Mesenchymal stem cell (in vitro differentiated cells and primary cell): Measurements from ENCODE around the gene LMO2.

Experiments used
- DNase-seq: peaks from one replicate; pipeline ENCODE4 v3.0.0-alpha.2; 2013
- H2AFZ ChIP-seq: one replicate; pipeline ENCODE4 v1.6.1; 2013; ENCODE audit warnings: low read depth, mild to moderate bottlenecking, control low read depth, inconsistent platforms, low read length, moderate library complexity
- H2AK5ac ChIP-seq: 2 replicates; pipeline ENCODE4 v1.6.1; 2013; ENCODE audit warnings: low read length, moderate library complexity, mild to moderate bottlenecking, inconsistent platforms; ENCODE audit not compliant: severe bottlenecking
- H2BK120ac ChIP-seq: one replicate; pipeline ENCODE4 v1.6.1; 2013; ENCODE audit warnings: low read depth, mild to moderate bottlenecking, inconsistent platforms, low read length, moderate library complexity
- H2BK12ac ChIP-seq, 2 experiments: one replicate each; pipeline ENCODE4 v1.6.1; 2013; ENCODE audit warnings: inconsistent platforms in 2 of 2, low read length in 2 of 2, mild to moderate bottlenecking in 2 of 2, moderate library complexity in 2 of 2, control low read depth in 1 of 2
- H2BK15ac ChIP-seq: one replicate; pipeline ENCODE4 v1.6.1; 2013; ENCODE audit warnings: mild to moderate bottlenecking, low read depth, inconsistent platforms; ENCODE audit not compliant: poor library complexity, severe bottlenecking
- H2BK5ac ChIP-seq: 2 replicates; pipeline ENCODE4 v1.6.1; 2013; ENCODE audit warnings: low read depth, mild to moderate bottlenecking, low read length, control low read depth, inconsistent platforms; ENCODE audit not compliant: poor library complexity, severe bottlenecking
- H3K14ac ChIP-seq, 2 experiments: one replicate each; pipeline ENCODE4 v1.6.1; 2013; ENCODE audit warnings: inconsistent platforms in 2 of 2, low read length in 2 of 2, control low read depth in 1 of 2, mild to moderate bottlenecking in 1 of 2, moderate library complexity in 1 of 2
- H3K18ac ChIP-seq, 2 experiments: one replicate each; pipeline ENCODE4 v1.6.1; 2013; ENCODE audit warnings: inconsistent platforms in 2 of 2, low read length in 2 of 2, control low read depth in 1 of 2, low read depth in 1 of 2, mild to moderate bottlenecking in 1 of 2
- H3K23ac ChIP-seq, 2 experiments: one replicate each; pipeline ENCODE4 v1.6.1; 2013; ENCODE audit warnings: inconsistent platforms in 2 of 2, low read length in 2 of 2, mild to moderate bottlenecking in 2 of 2, moderate library complexity in 2 of 2, control low read depth in 1 of 2
- H3K27ac ChIP-seq: 2 replicates; pipeline ENCODE4 v1.5.1; 2013; ENCODE audit warnings: mild to moderate bottlenecking, moderate library complexity, low read length, control low read depth, inconsistent platforms; ENCODE audit not compliant: poor library complexity, severe bottlenecking
- H3K27me3 ChIP-seq, 2 experiments: 2 replicates each; pipeline versions ENCODE4 v1.6.1 to v1.7.0; 2013; ENCODE audit warnings: low read length in 2 of 2, mild to moderate bottlenecking in 2 of 2, moderate library complexity in 2 of 2, control low read depth in 1 of 2, inconsistent platforms in 1 of 2; ENCODE audit not compliant: control insufficient read depth in 1 of 2, insufficient read depth in 1 of 2
- H3K36me3 ChIP-seq, 2 experiments: 2 replicates each; pipeline versions ENCODE4 v1.6.1 to v1.7.0; 2013; ENCODE audit warnings: low read length in 2 of 2, control low read depth in 1 of 2, inconsistent platforms in 1 of 2, low read depth in 1 of 2, mild to moderate bottlenecking in 1 of 2; ENCODE audit not compliant: insufficient read depth in 2 of 2, control insufficient read depth in 1 of 2
- H3K4ac ChIP-seq, 2 experiments: one replicate each; pipeline ENCODE4 v1.6.1; 2013; ENCODE audit warnings: inconsistent platforms in 2 of 2, low read length in 2 of 2, mild to moderate bottlenecking in 2 of 2, moderate library complexity in 2 of 2, control low read depth in 1 of 2, low read depth in 1 of 2
- H3K4me1 ChIP-seq: 2 replicates; pipeline ENCODE4 v1.6.1; 2013; ENCODE audit warnings: low read depth, low read length, control low read depth; ENCODE audit not compliant: control insufficient read depth, insufficient read depth
- H3K4me2 ChIP-seq: 2 replicates; pipeline ENCODE4 v1.6.1; 2013; ENCODE audit warnings: low read length, mild to moderate bottlenecking, inconsistent platforms; ENCODE audit not compliant: poor library complexity, severe bottlenecking
- H3K4me3 ChIP-seq, 2 experiments: 2 replicates each; pipeline versions ENCODE4 v1.5.1 to v1.7.0; 2013; ENCODE audit warnings: low read length in 2 of 2, mild to moderate bottlenecking in 2 of 2, control low read depth in 1 of 2, low read depth in 1 of 2; ENCODE audit not compliant: insufficient read depth in 1 of 2
- H3K79me1 ChIP-seq: replicated peaks from 2 replicates; pipeline ENCODE4 v1.6.1; 2013; ENCODE audit warnings: mild to moderate bottlenecking, control low read depth, low read length, inconsistent platforms; ENCODE audit not compliant: poor library complexity, severe bottlenecking
- H3K9ac ChIP-seq: 2 replicates; pipeline ENCODE4 v1.7.0; 2013; ENCODE audit warnings: mild to moderate bottlenecking, low read length, moderate library complexity
- H3K9me3 ChIP-seq: 2 replicates; pipeline ENCODE4 v1.7.0; 2013; ENCODE audit warnings: mild to moderate bottlenecking, low read length; ENCODE audit not compliant: control insufficient read depth
- H4K8ac ChIP-seq: one replicate; pipeline ENCODE4 v1.6.1; 2013; ENCODE audit warnings: inconsistent platforms, mild to moderate bottlenecking, low read length, moderate library complexity
- H4K91ac ChIP-seq: one replicate; pipeline ENCODE4 v1.6.1; 2013; ENCODE audit warnings: mild to moderate bottlenecking, low read length, inconsistent platforms
- WGBS: methylation state at CpG from one replicate; pipeline ENCODE4 v1.1.7; 2013; ENCODE audit warnings: mixed read lengths; 5-methylcytosine and 5-hydroxymethylcytosine counted together

The LMO2 gene

GRCh38 chr11:33829430-33830141 is 62.3 kb downstream of the LMO2 start:
- no peak overlapping the region for H3K4ac ChIP-seq
- no peak overlapping the region for H2BK5ac ChIP-seq
- H3K23ac ChIP-seq, result no peak overlapping the region
- no peak overlapping the region for H3K27ac ChIP-seq
- H3K4me2 ChIP-seq, result peak overlapping the region; percentile 93
- no peak overlapping the region for H2AK5ac ChIP-seq
- no peaks in the 10 kb centered on the region for H3K36me3 ChIP-seq
- H2BK12ac ChIP-seq, result no peak overlapping the region
- H3K79me1 ChIP-seq, result no peaks in the 10 kb centered on the region
- no peaks in the 10 kb centered on the region for H3K9me3 ChIP-seq
- H3K14ac ChIP-seq, result no peak overlapping the region
- H2AFZ ChIP-seq, result peak overlapping the region; percentile 74
- no peak overlapping the region for H3K18ac ChIP-seq
- H3K27me3 ChIP-seq, result peaks cover 44 to 45% of the 10 kb centered on the region in 2 experiments
- no peak overlapping the region for H4K91ac ChIP-seq
- no peak overlapping the region for H2BK15ac ChIP-seq
- H4K8ac ChIP-seq, result no peak overlapping the region
- H3K4me1 ChIP-seq, result peaks cover 8% of the 10 kb centered on the region
- DNase-seq, result peak; percentile 77
- 11% methylated on average over 9 of the region's 10 CpGs for WGBS
- H3K4me3 ChIP-seq, result peak overlapping the region in 1 of 2 experiments; percentile 76
- H3K9ac ChIP-seq, result peak overlapping the region; percentile 64
- H2BK120ac ChIP-seq, result no peak overlapping the region

DNA sequence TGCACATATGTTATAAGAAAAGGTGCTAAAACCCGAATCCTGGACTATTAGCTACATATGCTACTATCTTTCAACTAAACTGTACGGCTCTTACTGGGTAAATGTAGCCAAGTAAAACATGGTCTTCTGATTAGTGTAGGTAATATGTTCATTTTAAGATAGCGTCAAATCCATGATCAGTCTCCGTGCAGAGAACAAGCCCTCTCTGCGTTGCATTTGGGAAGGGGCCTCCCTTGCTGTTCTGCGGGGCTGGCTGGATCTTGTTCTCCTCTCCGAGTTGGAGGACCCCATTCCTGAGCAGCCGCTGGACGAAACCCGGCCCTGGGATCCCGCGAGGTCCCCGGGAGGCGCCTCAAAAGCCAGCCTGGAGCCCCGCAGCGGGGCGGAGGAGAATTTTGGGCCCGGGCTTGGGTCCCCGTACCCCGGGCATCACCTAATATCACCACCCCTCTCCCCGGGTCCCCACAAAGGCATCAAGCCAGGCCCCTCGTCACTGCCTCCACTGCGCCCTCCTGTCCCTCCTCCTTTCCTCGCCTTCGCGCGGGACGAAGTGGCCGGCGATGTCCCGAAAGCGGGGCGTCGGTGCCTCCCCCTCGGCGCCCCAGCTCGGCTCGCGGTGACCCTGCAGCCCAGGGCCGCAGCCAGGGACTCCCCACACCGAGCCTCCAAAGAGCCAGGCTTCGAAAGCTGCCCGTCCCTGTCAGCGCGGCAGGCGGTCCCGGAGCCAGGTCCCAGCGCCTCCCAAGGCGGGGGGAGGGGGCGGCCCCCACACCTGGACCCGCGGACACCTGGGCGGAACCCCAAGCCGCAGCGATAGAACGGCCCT is 63.1 kb downstream of the LMO2 start:
- H3K14ac ChIP-seq, result peak overlapping the region in 1 of 2 experiments; percentile 80
- no peak overlapping the region for H3K4ac ChIP-seq
- H2BK12ac ChIP-seq, result no peak overlapping the region
- H3K4me3 ChIP-seq, result peak overlapping the region; percentile 38 to 76
- peaks cover 8% of the 10 kb centered on the region for H3K4me1 ChIP-seq
- H3K23ac ChIP-seq, result peak overlapping the region in 1 of 2 experiments; percentile 87
- H2AK5ac ChIP-seq, result no peak overlapping the region
- DNase-seq, result no peak
- no peaks in the 10 kb centered on the region for H3K79me1 ChIP-seq
- no peak overlapping the region for H2BK15ac ChIP-seq
- peak overlapping the region; percentile 64 for H3K9ac ChIP-seq
- no peak overlapping the region for H2BK5ac ChIP-seq
- H3K4me2 ChIP-seq, result peak overlapping the region; percentile 93
- no peak overlapping the region for H3K27ac ChIP-seq
- no peak overlapping the region for H4K91ac ChIP-seq
- H3K27me3 ChIP-seq, result peaks cover 41 to 48% of the 10 kb centered on the region in 2 experiments
- H3K18ac ChIP-seq, result no peak overlapping the region
- 9% methylated on average over 51 of the region's 56 CpGs for WGBS
- no peaks in the 10 kb centered on the region for H3K36me3 ChIP-seq
- H3K9me3 ChIP-seq, result no peaks in the 10 kb centered on the region
- H2BK120ac ChIP-seq, result no peak overlapping the region
- H4K8ac ChIP-seq, result no peak overlapping the region
- peak overlapping the region; percentile 74 for H2AFZ ChIP-seq

DNA sequence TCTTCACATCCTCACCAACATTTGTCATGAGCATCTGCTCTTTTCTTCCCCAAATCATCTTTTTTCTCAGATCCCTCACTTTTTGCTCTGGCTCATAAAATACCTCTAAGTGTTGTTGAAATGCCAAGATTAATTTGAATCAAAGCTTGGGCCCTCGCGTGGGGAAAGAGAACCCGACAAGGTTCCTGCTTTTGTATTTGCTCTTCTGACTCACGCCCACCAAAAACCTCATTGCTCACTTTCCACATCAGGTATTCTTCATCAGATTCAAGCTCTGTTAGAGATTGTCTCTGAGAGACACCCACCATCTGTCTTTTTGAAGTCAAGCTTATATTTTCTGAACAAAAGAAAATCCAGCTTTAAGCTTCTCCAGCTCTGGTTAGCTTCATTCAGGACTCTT is 64.7 kb downstream of the LMO2 start:
- WGBS, result 73% methylated on average over 4 of the region's 4 CpGs
- H4K91ac ChIP-seq, result no peak overlapping the region

DNA sequence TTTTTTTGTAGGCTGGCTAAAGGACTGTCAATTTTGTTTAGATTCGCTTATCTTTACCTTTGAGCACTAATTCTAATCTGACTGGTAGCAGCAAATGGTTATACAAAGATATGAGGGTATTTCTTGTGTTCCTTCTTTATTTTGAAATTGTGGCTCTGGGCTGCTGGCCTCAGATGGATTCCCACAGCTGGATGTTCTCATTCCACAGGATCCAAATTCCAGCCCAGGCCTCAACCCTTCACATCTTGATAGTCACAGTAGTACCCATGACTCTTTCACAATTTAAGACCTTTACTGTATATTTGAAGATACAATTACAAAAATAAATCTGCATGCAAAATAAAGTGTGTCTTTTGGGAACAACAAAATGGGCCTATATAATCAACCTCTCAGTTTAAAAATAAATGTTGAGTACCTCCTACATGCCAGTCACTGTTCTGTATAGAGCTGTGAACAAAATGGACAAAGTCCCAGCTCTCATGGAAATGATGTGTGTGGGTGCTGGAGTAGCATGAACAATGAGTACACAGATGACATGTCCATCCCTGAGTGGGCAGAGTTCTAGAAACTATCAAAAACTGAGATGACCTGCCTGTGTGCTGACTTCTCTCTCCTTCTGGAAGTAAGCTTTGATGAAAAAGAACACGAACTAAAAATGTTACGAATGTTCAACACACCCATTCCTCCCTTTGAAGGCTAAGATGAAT is 65.9 kb downstream of the LMO2 start:
- no peak overlapping the region for H3K18ac ChIP-seq
- no peaks in the 10 kb centered on the region for H3K79me1 ChIP-seq
- no peak overlapping the region for H2BK5ac ChIP-seq
- H3K4me1 ChIP-seq, result peaks cover 8% of the 10 kb centered on the region
- no peak overlapping the region for H2AK5ac ChIP-seq
- no peak overlapping the region for H3K9ac ChIP-seq
- H3K36me3 ChIP-seq, result no peaks in the 10 kb centered on the region
- H3K9me3 ChIP-seq, result no peaks in the 10 kb centered on the region
- H3K4ac ChIP-seq, result no peak overlapping the region
- WGBS, result no CpG with 5 or more reads among the region's 3 CpGs
- H4K8ac ChIP-seq, result no peak overlapping the region
- no peak overlapping the region for H3K27ac ChIP-seq
- peaks cover 39 to 58% of the 10 kb centered on the region in 2 experiments for H3K27me3 ChIP-seq
- H4K91ac ChIP-seq, result no peak overlapping the region
- H2AFZ ChIP-seq, result no peak overlapping the region
- no peak overlapping the region for H3K4me2 ChIP-seq
- DNase-seq, result no peak
- no peak overlapping the region for H3K4me3 ChIP-seq
- no peak overlapping the region for H2BK12ac ChIP-seq
- H3K14ac ChIP-seq, result no peak overlapping the region
- no peak overlapping the region for H3K23ac ChIP-seq
- H2BK15ac ChIP-seq, result no peak overlapping the region
- H2BK120ac ChIP-seq, result no peak overlapping the region

More for the DNA sequence above, 64.7 kb downstream of the LMO2 start:
- H3K27me3 ChIP-seq, result peaks cover 34 to 46% of the 10 kb centered on the region in 2 experiments
- no peak overlapping the region for H2BK15ac ChIP-seq
- no peak for DNase-seq
- peaks cover 8% of the 10 kb centered on the region for H3K4me1 ChIP-seq
- no peaks in the 10 kb centered on the region for H3K36me3 ChIP-seq
- no peak overlapping the region for H2BK5ac ChIP-seq
- H3K4me2 ChIP-seq, result no peak overlapping the region
- no peak overlapping the region for H3K18ac ChIP-seq
- H2AK5ac ChIP-seq, result no peak overlapping the region
- H2AFZ ChIP-seq, result no peak overlapping the region
- H4K8ac ChIP-seq, result no peak overlapping the region
- H3K4me3 ChIP-seq, result no peak overlapping the region
- no peak overlapping the region for H2BK120ac ChIP-seq
- H3K79me1 ChIP-seq, result no peaks in the 10 kb centered on the region
- H3K9me3 ChIP-seq, result no peaks in the 10 kb centered on the region
- no peak overlapping the region for H2BK12ac ChIP-seq
- H3K14ac ChIP-seq, result no peak overlapping the region
- H3K27ac ChIP-seq, result no peak overlapping the region
- H3K9ac ChIP-seq, result no peak overlapping the region
- no peak overlapping the region for H3K4ac ChIP-seq
- no peak overlapping the region for H3K23ac ChIP-seq
